GM19455 (cell line): ENCODE measurements around the gene PGBD1.

Source experiments
- ATAC-seq: cut with Tn5 transposase; IDR thresholded peaks from one replicate; pipeline ENCODE4 v1.9.1; 2021; ENCODE audit not compliant: unreplicated experiment

Gene PGBD1

DNA sequence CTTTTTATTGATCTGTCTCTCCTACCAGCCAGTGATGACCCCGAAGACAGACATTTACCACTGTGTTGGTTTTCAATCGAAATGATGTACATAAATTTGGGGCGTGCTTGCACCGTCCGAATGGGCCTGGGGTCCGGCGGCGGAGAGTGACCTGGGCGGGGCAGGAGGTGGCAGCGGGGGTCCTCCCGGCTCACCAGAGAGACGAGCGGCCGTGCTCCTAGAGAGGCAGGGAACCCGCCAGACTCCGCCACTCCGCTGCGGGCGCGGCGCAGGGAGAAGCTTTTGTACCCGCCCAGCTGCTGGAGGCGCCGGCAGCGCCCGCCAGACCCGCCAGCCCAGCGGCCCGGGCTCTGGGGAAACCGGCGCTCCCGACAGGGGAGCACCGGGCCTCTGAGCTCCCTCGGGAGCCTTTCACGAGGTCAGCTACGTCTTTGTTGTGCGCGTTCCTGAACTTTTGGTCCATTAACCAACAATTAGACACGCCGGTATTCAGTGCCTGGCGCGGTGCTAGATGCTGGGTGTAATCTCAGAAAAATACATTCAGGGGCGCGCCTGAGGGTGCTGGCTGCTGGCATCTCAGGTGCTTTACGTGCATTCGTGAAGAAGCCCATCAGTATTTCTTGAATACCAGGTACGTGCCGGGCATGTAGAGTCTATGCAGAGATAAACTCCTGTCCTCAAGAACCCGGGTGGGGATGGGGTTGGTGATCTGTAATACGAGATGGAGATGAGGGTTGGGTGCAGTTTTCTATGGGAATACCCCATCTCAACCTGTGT lies at the start of gene PGBD1:
Gene PGBD1, plus strand, starts transcription at position 285 of the 777 bp plus-strand sequence. CDS start 2,242 bp downstream, outside the sequence.
- peak; percentile 94 for ATAC-seq

- ATAC-seq = no peak
Observed at GRCh38 chr6:28232785-28233184, 48.6 kb upstream of the PGBD1 start.

DNA sequence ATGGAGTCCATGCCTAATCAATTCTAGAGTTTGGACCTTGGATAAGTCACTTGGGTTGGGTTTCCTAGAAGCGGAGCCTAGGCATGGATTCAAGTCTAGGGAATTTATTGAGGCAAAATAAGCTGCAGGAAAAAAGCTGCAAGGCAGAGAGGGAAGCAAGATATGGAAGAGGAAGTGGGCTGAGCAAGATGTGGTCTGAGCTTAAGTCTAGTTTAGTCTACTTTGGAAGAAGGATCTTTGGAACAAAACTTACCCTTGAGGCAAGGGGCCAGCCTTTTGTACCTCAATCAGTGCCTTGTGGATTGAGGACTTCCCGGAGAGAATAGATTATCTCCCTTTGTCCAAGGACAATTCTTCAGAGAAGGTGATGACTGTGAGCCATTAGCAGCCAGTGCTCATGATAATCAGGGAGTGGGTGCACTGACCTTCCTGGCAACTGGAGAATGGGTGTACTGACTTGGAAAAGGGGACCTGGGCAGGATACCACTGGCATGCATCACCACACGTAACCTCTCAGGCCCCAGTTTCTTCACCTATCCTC lies 45.4 kb upstream of the PGBD1 start:
- no peak for ATAC-seq

DNA sequence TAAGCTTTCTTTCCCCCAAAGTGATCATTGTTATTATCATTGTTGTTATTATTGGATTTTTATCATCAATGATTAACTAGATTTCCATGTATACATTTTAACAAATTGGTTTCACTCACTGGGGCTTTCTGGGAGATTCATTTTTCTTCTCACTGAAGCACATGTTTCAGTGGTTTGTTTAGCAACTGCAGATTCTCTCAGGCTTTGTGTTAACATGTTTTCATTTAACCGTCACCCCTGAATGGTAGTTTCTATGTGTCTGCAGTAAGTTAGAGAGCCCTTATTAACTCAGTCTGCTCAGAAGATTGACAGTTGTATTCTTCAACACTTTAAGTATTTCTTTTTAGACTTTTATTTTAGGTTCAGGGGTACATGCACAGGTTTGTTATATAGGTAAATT lies 41.7 kb upstream of the PGBD1 start:
- ATAC-seq = no peak

DNA sequence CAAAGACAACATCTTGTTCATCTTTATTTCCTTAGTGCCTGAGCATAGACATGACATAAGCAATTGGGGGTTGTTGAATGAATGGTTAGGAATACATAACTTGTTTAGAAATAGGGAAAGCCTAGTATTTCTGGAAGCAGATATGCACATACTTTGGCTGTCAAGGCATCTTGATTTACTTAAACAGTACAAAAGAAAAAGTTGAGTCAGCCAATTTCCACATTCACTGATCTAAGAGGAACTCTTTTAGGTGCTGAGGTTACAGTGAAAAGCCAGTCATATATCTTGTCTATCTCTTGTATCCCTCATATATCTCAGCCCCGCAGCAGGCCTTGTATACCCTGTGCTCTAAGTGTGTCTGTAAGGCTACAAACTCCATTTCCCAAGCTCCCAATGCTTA lies 40.9 kb upstream of the PGBD1 start:
- no peak for ATAC-seq

DNA sequence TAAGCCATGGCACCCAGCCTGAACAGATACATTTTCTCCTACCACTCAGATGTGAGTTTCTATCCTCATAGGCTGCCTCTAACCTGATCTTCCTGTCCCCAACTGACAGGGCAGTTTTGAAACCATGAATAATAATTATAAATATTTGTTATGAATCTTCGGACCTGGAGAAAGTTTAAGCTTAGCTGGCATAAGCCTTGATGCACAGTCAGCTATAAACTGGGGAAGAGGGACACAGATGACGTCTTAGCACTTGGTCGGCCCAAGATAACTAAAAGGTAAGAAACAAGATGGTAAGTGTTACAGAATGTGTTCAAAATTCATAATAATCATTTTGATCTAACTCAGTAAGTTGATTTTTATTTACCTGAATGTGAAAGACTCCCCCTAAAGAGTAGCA lies 37.4 kb upstream of the PGBD1 start:
- ATAC-seq = no peak

GRCh38 chr6:28245206-28245941 lies 36.0 kb upstream of the PGBD1 start:
- no peak for ATAC-seq

- ATAC-seq = no peak
Observed at GRCh38 chr6:28248916-28249315, 32.5 kb upstream of the PGBD1 start.

DNA sequence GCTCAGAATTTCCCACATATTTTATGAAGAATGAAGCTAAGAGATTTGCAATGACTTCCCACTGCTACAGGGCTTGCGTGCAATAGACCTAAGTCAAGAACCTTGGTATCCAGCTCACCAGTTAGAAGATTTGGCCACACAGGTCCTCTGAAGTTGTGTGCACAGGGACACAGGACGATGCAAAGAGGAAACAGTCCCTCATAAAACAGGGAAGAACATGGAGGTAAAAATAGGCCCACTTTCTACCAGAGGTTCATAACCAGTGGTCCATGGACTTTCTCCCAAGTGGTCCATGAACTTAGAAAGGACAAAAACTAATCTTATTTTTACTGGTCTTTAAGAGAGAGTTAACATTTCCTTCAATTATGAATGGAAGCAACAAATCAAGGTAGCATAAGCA lies 30.6 kb upstream of the PGBD1 start:
- no peak for ATAC-seq

- ATAC-seq = peak; percentile 43
Observed at GRCh38 chr6:28251661-28252008, 29.7 kb upstream of the PGBD1 start.

DNA sequence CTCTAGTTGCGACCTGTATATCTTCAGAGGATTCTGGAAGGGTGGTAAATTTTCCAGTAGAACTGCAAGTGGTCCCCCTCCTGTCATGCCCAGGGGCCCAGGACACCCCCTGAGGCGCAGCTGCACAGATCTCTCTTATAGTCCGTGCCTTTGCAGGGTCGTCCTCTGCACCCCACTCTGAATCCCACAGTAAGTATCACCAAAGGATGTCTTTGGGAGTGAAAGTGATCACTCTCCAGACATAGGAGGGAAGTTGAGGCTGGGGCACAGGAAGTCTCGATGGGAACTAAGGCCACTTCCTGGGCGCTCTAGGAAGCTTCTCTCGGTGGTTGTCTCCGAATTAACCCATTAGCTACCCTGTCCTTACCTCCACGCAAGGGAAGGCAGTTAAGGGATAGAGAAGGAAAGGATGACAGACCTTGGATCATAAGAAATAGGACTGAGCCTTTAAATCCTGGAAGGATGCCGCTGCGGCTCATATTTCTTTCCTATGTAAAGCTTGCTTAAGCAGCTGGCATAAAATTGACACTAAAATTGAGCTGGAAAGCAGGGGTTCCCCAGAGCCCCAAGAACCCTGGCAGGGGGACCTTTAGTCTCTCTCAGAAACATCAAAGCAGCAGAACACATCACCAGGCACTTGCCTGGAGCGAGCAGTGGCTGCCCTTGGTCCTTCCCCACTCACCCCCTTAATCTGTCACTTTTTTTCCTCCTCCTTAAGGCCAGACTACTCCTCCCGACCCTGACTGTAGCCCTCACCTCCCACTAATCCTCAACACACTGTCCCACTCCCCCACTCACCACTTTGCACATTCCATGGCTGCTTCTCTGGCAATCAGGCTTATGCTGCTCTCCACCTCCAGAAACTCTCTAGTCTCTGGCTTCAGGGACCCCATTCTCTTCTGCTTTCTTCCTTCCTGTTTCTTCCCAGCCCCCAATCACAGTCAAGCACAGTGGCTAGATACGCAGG lies 29.1 kb upstream of the PGBD1 start, which contains the start of gene ZKSCAN4:
Gene ZKSCAN4, minus strand, starts transcription at position 261 of the 967 bp plus-strand sequence. CDS start 289 bp downstream, outside the sequence.
- ATAC-seq = peak; percentile 82

DNA sequence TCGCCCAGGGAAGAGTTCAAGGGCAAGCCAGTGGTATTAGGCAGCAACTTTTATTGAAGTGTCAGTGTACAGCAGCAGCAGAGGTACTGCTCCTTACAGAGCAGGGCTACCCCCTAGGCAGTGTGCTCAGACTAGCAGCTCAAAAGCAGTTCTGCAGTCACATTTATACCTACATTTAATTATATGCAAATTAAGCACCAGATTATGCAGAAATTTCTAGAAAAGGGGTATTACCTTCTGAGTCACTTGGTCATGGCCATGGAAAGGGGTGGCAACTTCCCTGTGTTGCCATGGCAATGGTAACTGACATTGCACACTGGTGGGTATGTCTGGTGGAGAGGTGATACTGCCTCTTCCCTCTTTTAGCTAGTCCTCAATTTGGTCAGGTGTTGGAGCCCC lies 27.3 kb upstream of the PGBD1 start:
- no peak for ATAC-seq

DNA sequence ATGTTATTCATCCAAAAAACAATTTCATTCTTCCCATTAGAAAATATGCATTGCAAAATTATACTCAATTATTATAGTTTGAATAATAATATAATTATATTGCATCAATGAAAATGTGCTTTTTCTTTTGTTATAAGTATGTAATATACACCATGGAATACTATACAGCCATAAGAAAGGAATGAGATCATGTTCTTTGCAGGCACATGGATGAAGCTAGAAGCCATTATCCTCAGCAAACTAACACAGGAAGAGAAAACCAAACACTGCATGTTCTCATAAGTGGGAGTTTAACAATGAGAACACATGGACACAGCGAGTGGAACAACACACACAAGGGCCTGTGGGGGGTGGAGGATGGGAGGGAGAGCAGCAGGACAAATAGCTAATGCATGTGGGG lies 24.3 kb upstream of the PGBD1 start:
- no peak for ATAC-seq

DNA sequence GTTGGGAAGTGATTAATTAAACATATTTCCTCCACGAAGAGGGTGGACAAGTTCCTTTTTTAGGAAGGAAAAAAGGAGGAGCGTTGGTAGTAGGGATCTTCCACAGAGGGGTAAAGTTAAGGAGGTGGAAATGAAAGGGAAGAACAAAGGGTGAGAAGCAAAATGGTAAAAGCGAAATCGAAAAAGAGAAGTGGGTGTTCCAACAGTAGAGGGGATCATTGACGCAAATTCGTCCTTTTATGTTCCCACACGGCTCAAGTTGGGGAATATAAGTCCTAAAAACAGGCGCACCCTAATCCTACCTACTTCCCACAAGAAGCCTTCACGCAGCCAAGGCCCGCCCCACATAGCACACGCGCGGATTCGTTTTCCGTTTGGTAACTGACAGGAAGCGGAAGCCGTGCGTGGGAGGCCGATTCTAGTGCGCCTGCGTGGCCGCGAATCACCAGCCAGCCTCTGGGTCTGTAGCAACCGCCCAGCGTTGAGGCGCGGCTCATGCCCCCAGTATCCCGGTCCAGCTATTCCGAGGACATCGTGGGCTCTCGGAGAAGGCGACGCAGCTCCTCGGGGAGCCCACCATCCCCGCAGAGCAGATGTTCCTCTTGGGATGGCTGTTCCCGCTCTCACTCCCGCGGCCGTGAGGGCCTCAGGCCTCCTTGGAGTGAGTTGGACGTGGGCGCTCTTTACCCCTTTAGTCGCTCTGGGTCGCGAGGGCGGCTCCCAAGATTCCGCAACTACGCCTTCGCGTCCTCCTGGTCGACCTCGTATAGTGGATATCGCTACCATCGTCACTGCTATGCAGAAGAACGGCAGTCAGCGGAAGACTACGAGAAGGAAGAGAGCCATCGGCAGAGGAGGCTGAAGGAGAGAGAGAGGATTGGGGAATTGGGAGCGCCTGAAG lies 22.2 kb upstream of the PGBD1 start, which contains the start of gene NKAPL:
Gene NKAPL, plus strand, starts transcription at position 421 of the 901 bp plus-strand sequence. Its CDS starts 75 bp downstream, at position 496.
- no peak for ATAC-seq

DNA sequence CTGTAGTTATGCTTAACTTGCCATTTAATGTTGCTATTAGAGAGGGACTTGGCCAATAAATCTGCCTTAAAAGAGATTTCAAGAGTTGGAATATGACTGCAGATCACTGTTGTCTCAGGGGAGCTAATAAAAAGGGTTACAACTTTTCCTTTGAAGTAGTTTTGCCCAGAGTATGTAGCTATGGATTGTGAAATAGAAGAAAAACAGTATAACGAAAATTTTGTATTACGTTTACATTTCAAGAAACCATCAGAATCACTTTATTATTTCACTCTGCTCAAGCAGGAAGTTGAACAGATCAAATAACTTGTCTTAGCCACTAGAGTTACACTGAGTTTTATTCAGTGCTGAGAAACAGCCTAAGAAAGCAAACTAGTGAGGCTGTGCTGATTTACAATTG lies 17.4 kb upstream of the PGBD1 start:
- no peak for ATAC-seq

GRCh38 chr6:28264834-28265401 lies 16.5 kb upstream of the PGBD1 start:
- no peak for ATAC-seq

DNA sequence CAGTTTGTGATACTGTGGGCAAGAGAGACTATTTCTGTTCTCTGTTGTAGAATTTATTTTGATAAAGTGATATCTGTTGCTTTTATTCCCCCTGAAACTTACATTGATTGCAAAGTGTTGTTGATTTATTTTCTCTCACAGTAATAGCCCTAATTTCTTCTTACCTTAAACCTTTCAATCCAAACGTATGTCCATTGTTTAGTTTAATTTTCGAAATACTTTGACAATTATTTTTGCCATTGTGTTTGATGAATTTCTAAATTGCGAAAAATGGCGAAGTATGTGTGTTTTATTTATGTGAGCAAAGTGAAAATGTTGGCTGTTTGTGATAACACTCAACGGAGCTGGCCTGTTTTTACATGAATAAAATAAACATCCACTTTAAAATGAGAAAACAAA lies 14.8 kb upstream of the PGBD1 start:
- ATAC-seq = no peak

GRCh38 chr6:28266962-28267694 lies 14.2 kb upstream of the PGBD1 start, which contains the start of gene ZSCAN26:
TSS of gene ZSCAN26 (plus strand) at chr6:28267143. CDS start at chr6:28271920, 4,777 bp downstream.
- peak; percentile 96 for ATAC-seq

DNA sequence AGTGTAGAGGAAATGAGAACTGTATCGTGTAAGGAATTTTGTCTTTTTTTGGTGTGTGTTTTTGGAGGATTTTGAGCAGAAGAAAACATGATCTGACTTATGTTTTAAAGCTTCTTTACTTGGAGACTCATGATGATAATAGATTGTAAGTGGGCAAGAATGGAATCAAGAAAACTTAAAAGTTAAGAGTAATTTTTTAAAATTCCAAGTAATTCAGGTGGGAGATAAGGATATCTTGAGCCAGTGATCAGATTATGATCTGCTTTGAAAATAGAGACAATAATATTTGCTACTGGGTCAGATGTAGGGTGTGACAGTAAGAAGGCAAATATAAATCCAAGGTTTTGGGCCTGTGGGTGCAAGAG lies 13.7 kb upstream of the PGBD1 start:
- no peak for ATAC-seq
